ENCODE results near the gene DNASE1L1.

The DNASE1L1 gene

GRCh38 chrX:154384284-154384892 lies 24.7 kb downstream of the DNASE1L1 start:
- TF ChIP-seq CTCF (IDR thresholded peaks at IDR 0.05; ENCODE audit: low read length, missing control alignments): peak; percentile 36
- peak; percentile 44 for DNase-seq (ENCODE audit: low read depth)
- H3K4me3 ChIP-seq (replicated peaks; ENCODE audit: low read depth, low read length): no peak overlapping the region

- no peak for DNase-seq (ENCODE audit: low read depth)
- no peak for TF ChIP-seq CTCF (IDR thresholded peaks at IDR 0.05; ENCODE audit: low read length, missing control alignments)
- no peak overlapping the region for H3K4me3 ChIP-seq (replicated peaks; ENCODE audit: low read depth, low read length)
Observed at GRCh38 chrX:154383359-154384283, 25.4 kb downstream of the DNASE1L1 start.

GRCh38 chrX:154382483-154383069 lies 26.5 kb downstream of the DNASE1L1 start:
- no peak for DNase-seq (ENCODE audit: low read depth)
- TF ChIP-seq CTCF (IDR thresholded peaks at IDR 0.05; ENCODE audit: low read length, missing control alignments): no peak
- no peak overlapping the region for H3K4me3 ChIP-seq (replicated peaks; ENCODE audit: low read depth, low read length)

GRCh38 chrX:154381271-154381670 lies 27.8 kb downstream of the DNASE1L1 start:
- TF ChIP-seq CTCF (IDR thresholded peaks at IDR 0.05; ENCODE audit: low read length, missing control alignments): no peak
- DNase-seq (ENCODE audit: low read depth): no peak
- no peak overlapping the region for H3K4me3 ChIP-seq (replicated peaks; ENCODE audit: low read depth, low read length)

GRCh38 chrX:154380787-154381186 lies 28.3 kb downstream of the DNASE1L1 start:
- no peak for DNase-seq (ENCODE audit: low read depth)
- TF ChIP-seq CTCF (IDR thresholded peaks at IDR 0.05; ENCODE audit: low read length, missing control alignments): no peak
- peak overlapping the region; percentile 70 for H3K4me3 ChIP-seq (replicated peaks; ENCODE audit: low read depth, low read length)

GRCh38 chrX:154380153-154380552 lies 28.9 kb downstream of the DNASE1L1 start:
- no peak for DNase-seq (ENCODE audit: low read depth)
- TF ChIP-seq CTCF (IDR thresholded peaks at IDR 0.05; ENCODE audit: low read length, missing control alignments): no peak
- H3K4me3 ChIP-seq (replicated peaks; ENCODE audit: low read depth, low read length): peak overlapping the region; percentile 70
